ENCODE data around the gene NUCKS1. TPM values are rescaled to one million over a fixed set of nuclear protein-coding genes. Genes with fewer than 3 reads are reported as not detected.

NUCKS1 gene
- total RNA-seq, 1 donor from 2014 or later = 42.1 TPM

DNA sequence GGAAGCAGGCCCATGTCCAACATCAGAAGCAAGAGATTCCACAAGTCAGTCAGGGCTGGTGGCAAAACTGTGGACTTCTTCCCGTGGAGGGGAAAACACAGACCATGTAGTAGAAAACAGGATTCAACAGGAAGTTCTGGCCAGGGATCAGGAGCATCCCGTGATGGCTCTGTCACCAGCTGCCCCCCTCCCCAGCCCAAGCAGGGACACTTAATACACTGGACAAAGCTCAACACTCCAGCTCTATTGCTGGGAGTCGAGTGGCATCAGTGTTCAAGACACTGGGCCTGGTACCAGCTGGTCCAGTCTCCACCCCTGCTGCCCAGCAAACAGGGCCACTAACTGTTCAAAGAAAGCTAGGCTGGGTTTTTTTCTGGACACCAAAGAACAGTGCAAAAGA is 73.4 kb downstream of the NUCKS1 start:
- intact Hi-C loops (cut with DNase I) = loop anchor here (5.0 kb wide), 1 partner anchor 36 kb away; no protein-coding TSS in a partner anchor
- Histone ChIP-seq H3K4me3 (no peak overlapping the region), H3K27me3 (no peaks in the 10 kb centered on the region), H3K4me1 (peaks cover 0 to 24% of the 10 kb centered on the region in 2 donors), H3K9me3 (no peaks in the 10 kb centered on the region), H3K36me3 (no peaks in the 10 kb centered on the region), H3K27ac (no peak overlapping the region)
- DNase-seq (ENCODE audit: low spot score in 2 of 2) = no peak
- TF ChIP-seq, protein P1, sequence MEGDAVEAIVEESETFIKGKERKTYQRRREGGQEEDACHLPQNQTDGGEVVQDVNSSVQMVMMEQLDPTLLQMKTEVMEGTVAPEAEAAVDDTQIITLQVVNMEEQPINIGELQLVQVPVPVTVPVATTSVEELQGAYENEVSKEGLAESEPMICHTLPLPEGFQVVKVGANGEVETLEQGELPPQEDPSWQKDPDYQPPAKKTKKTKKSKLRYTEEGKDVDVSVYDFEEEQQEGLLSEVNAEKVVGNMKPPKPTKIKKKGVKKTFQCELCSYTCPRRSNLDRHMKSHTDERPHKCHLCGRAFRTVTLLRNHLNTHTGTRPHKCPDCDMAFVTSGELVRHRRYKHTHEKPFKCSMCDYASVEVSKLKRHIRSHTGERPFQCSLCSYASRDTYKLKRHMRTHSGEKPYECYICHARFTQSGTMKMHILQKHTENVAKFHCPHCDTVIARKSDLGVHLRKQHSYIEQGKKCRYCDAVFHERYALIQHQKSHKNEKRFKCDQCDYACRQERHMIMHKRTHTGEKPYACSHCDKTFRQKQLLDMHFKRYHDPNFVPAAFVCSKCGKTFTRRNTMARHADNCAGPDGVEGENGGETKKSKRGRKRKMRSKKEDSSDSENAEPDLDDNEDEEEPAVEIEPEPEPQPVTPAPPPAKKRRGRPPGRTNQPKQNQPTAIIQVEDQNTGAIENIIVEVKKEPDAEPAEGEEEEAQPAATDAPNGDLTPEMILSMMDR (IDR thresholded peaks at IDR 0.05) = no peak

DNA sequence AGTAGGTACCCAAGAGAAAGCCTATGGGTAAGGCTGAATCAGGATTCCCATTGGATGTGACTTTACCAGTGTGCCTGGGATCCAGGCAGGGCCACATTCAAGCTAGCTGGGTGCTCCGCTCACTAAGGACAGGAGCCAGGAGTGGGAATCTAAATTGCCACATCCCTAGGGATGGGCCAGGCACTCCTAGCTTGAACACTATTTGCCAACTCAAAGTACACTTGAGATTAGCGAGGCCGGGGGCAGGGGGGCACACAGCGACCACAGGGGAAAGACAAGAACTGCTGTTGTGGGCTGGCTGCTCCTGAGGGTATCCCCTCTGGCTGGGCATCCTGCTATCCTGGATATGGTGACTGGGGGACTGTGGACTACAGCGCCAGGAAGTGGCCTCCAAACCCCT is 74.0 kb downstream of the NUCKS1 start:
- TF ChIP-seq, protein P1 (IDR thresholded peaks at IDR 0.05) = no peak
- H3K27ac ChIP-seq = no peak overlapping the region
- H3K9me3 ChIP-seq = no peaks in the 10 kb centered on the region
- no peaks in the 10 kb centered on the region for H3K36me3 ChIP-seq
- no peak for DNase-seq (ENCODE audit: low spot score in 2 of 2)
- H3K4me1 ChIP-seq = peaks cover 0 to 24% of the 10 kb centered on the region in 2 donors
- no peak overlapping the region for H3K4me3 ChIP-seq
- intact Hi-C loops (cut with DNase I) = loop anchor here (5.0 kb wide), 1 partner anchor 36 kb away; no protein-coding TSS in a partner anchor
- no peaks in the 10 kb centered on the region for H3K27me3 ChIP-seq

DNA sequence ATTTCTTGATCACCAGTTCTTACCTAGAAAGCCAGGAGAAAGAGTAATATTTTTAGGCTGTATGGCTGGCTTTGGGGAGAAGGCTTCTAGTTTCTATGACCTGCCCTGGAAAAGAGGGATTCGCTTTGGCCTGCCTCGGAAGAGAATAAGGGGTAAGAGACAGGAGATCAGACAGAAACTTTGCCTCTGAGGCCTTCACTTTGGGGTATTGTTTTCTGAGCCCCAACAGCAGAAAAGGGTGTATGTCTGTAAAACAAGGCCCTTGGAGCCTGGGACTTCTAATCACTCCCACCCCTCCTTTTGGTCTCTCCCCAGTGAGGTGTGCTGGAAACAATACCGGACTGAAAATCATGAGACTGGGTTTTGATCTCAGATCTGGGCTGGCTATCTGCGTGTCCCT is 74.7 kb downstream of the NUCKS1 start:
- no peak overlapping the region for H3K4me3 ChIP-seq
- DNase-seq (ENCODE audit: low spot score in 2 of 2) = no peak
- H3K36me3 ChIP-seq = no peaks in the 10 kb centered on the region
- no peaks in the 10 kb centered on the region for H3K9me3 ChIP-seq
- TF ChIP-seq, protein P1 (IDR thresholded peaks at IDR 0.05) = no peak
- no peaks in the 10 kb centered on the region for H3K27me3 ChIP-seq
- peaks cover 0 to 21% of the 10 kb centered on the region in 2 donors for H3K4me1 ChIP-seq
- intact Hi-C loops (cut with DNase I) = loop anchor here (5.0 kb wide), 1 partner anchor 37 kb away; no protein-coding TSS in a partner anchor
- no peak overlapping the region for H3K27ac ChIP-seq

DNA sequence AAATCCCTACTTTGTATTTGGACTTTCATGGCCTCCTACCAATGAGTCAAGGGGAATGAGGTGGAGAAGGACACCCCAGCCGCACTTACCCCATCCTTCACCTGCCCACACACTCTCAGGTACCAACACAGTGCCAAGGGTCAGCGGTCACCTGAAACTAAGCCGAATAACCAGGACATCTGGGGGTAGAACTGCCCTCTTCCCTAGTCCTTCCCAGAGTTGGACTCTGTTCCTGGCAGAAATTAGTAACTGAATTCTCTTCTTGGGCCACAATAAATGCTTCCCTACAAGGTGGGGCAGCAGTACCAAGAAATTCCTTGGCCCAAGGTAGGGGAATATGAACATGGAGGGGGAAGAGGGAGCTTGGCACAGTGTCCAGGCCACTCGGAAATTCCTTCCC is 77.0 kb downstream of the NUCKS1 start:
- Histone ChIP-seq H3K27me3 (no peaks in the 10 kb centered on the region), H3K27ac (peak overlapping the region; percentile 28 to 62), H3K4me1 (peaks cover 0 to 9% of the 10 kb centered on the region in 2 donors), H3K9me3 (no peaks in the 10 kb centered on the region), H3K4me3 (no peak overlapping the region), H3K36me3 (no peaks in the 10 kb centered on the region)
- intact Hi-C loops (cut with DNase I) = no loop called here
- DNase-seq (ENCODE audit: low spot score in 2 of 2) = no peak
- TF ChIP-seq, protein P1 (IDR thresholded peaks at IDR 0.05) = no peak

DNA sequence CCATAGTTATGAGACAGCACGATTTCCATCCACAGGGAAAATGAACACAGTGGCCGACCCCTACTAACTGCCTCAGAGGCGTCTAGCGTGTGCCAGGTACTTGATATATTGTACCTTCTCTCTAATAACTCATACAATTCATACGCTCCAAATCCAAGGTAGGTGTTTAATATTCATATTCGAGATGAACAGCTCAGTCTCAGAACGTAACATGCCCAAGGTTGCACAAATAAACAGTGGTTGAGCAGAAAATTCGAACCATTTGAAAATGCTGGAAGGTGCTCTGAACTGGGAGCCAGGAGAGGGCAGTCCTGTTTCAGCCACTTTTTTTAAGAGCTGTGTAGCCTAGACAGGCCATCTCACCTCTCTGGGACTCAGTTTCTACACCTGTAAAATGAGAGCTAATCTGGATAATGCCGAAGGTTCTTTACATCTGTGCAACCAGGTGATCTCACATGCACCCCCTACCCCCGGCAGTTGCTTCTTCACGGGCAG is 77.5 kb downstream of the NUCKS1 start:
- peak overlapping the region; percentile 28 to 62 for H3K27ac ChIP-seq

More for the DNA sequence above, 77.5 kb downstream of the NUCKS1 start:
- H3K4me3 ChIP-seq = no peak overlapping the region
- TF ChIP-seq, protein P1 (IDR thresholded peaks at IDR 0.05) = peak in 1 of 3 experiments; percentile 13
- H3K9me3 ChIP-seq = no peaks in the 10 kb centered on the region
- H3K4me1 ChIP-seq = peaks cover 0 to 8% of the 10 kb centered on the region in 2 donors
- no peaks in the 10 kb centered on the region for H3K36me3 ChIP-seq
- DNase-seq (ENCODE audit: low spot score in 2 of 2) = no peak
- no peaks in the 10 kb centered on the region for H3K27me3 ChIP-seq
- intact Hi-C loops (cut with DNase I) = no loop called here
